GM23338 (cell line): ENCODE results near the gene EXOSC5. TPM values are rescaled to one million over a fixed set of nuclear protein-coding genes. Genes with fewer than 3 reads are reported as not detected.

ENCODE experiments used
- ATAC-seq: fragments of 200-7000 bp; cut with Tn5 transposase; 3 replicates; pipeline ENCODE4 v1.9.1; 2020
- DNase-seq: peaks from one replicate; pipeline ENCODE4 v3.0.0-alpha.2; 2015; ENCODE audit warnings: low spot score
- H2AFZ ChIP-seq: fragments of 200-600 bp; sonication (generic); 2 replicates; pipeline ENCODE4 v1.8.0; 2016; ENCODE audit warnings: antibody characterized with exemption, mild to moderate bottlenecking, moderate library complexity
- H3F3A ChIP-seq: fragments of 200-600 bp; sonication (generic); replicated peaks from 2 replicates; pipeline ENCODE4 v1.8.0; 2017; ENCODE audit warnings: antibody characterized with exemption, mixed run types, low read depth
- H3K27ac ChIP-seq: fragments of 200-600 bp; sonication (generic); 2 replicates; pipeline ENCODE4 v1.6.1; 2016; ENCODE audit warnings: low read depth
- H3K27me3 ChIP-seq: fragments of 200-600 bp; sonication (generic); 2 replicates; pipeline ENCODE4 v1.8.0; 2016; ENCODE audit warnings: mild to moderate bottlenecking, mixed run types, moderate library complexity; ENCODE audit not compliant: insufficient read depth
- H3K36me3 ChIP-seq: fragments of 200-600 bp; sonication (generic); 2 replicates; pipeline ENCODE4 v1.8.0; 2016; ENCODE audit warnings: mild to moderate bottlenecking; ENCODE audit not compliant: insufficient read depth
- H3K4me1 ChIP-seq: fragments of 200-600 bp; sonication (generic); 2 replicates; pipeline ENCODE4 v1.8.0; 2016; ENCODE audit warnings: mild to moderate bottlenecking, moderate library complexity; ENCODE audit not compliant: insufficient read depth
- H3K4me2 ChIP-seq: fragments of 200-600 bp; sonication (generic); 2 replicates; pipeline ENCODE4 v1.7.1; 2017; ENCODE audit warnings: mixed run types
- H3K4me3 ChIP-seq: fragments of 200-600 bp; sonication (generic); 2 replicates; pipeline ENCODE4 v1.6.1; 2016; ENCODE audit warnings: mixed run types
- H3K79me2 ChIP-seq: fragments of 200-600 bp; sonication (generic); replicated peaks from 2 replicates; pipeline ENCODE4 v1.8.0; 2017; ENCODE audit warnings: mild to moderate bottlenecking; ENCODE audit not compliant: insufficient read depth
- H3K9me2 ChIP-seq: fragments of 200-600 bp; sonication (generic); 2 replicates; pipeline ENCODE4 v1.8.0; 2017; ENCODE audit not compliant: insufficient read depth
- H4K20me1 ChIP-seq: fragments of 200-600 bp; sonication (generic); replicated peaks from 2 replicates; pipeline ENCODE4 v1.8.0; 2017; ENCODE audit warnings: mild to moderate bottlenecking; ENCODE audit not compliant: insufficient read depth
- H3K27ac Mint-ChIP-seq: 2 replicates; pipeline ENCODE4 v1.8.0; 2020; ENCODE audit warnings: inconsistent platforms, mild to moderate bottlenecking, moderate library complexity, mixed read lengths
- H3K27me3 Mint-ChIP-seq: 3 replicates; pipeline ENCODE4 v1.8.0; 2022; ENCODE audit warnings: low read depth, mild to moderate bottlenecking, moderate library complexity, mixed read lengths, inconsistent platforms; ENCODE audit not compliant: insufficient read depth, poor library complexity
- H3K36me3 Mint-ChIP-seq: 3 replicates; pipeline ENCODE4 v1.8.0; 2021; ENCODE audit warnings: low read depth, mild to moderate bottlenecking, inconsistent platforms, moderate library complexity, mixed read lengths
- H3K4me1 Mint-ChIP-seq: 3 replicates; pipeline ENCODE4 v1.8.0; 2020; ENCODE audit warnings: mild to moderate bottlenecking, inconsistent platforms, mixed read lengths
- H3K4me3 Mint-ChIP-seq: 3 replicates; pipeline ENCODE4 v1.8.0; 2021; ENCODE audit warnings: moderate library complexity, mild to moderate bottlenecking, inconsistent platforms, mixed read lengths
- H3K9me3 Mint-ChIP-seq: 3 replicates; pipeline ENCODE4 v1.8.0; 2020; ENCODE audit warnings: moderate library complexity, mild to moderate bottlenecking, inconsistent platforms, mixed read lengths
- ETS1 ChIP-seq: IDR thresholded peaks from 2 replicates; pipeline ENCODE4 v1.6.1; 2016; ENCODE audit warnings: antibody characterized with exemption
- EZH2 ChIP-seq: fragments of 200-600 bp; sonication (generic); IDR thresholded peaks from one replicate; pipeline ENCODE4 v1.8.0; 2017; ENCODE audit warnings: antibody characterized with exemption, mild to moderate bottlenecking, low read depth; ENCODE audit not compliant: unreplicated experiment
- EZH2phosphoT487 ChIP-seq: fragments of 200-600 bp; sonication (generic); IDR thresholded peaks from one replicate; pipeline ENCODE4 v1.8.1; 2018; ENCODE audit warnings: antibody characterized with exemption; ENCODE audit not compliant: unreplicated experiment
- JUNB ChIP-seq: IDR thresholded peaks from one replicate; pipeline ENCODE4 v1.6.1; 2016; ENCODE audit warnings: antibody characterized with exemption; ENCODE audit not compliant: unreplicated experiment
- NANOG ChIP-seq: IDR thresholded peaks from 2 replicates; pipeline ENCODE4 v1.6.1; 2016; ENCODE audit warnings: antibody characterized with exemption, borderline replicate concordance
- POLR2AphosphoS5 ChIP-seq: IDR thresholded peaks from 2 replicates; pipeline ENCODE4 v1.6.1; 2016; ENCODE audit warnings: antibody characterized with exemption, low read depth
- REST ChIP-seq: IDR thresholded peaks from one replicate; pipeline ENCODE4 v1.6.1; 2018; ENCODE audit warnings: antibody characterized with exemption; ENCODE audit not compliant: unreplicated experiment
- STAT1 ChIP-seq: IDR thresholded peaks from one replicate; pipeline ENCODE4 v1.6.1; 2016; ENCODE audit warnings: antibody characterized with exemption; ENCODE audit not compliant: unreplicated experiment
- ZNF331 ChIP-seq: fragments of 250-450 bp; sonication (Bioruptor Pico); IDR thresholded peaks from 2 replicates; pipeline ENCODE4 v1.5.0; 2020; ENCODE audit warnings: low read depth, mild to moderate bottlenecking, moderate library complexity
- ZNF462 ChIP-seq: fragments of 250-450 bp; sonication (Bioruptor Pico); IDR thresholded peaks from 2 replicates; pipeline ENCODE4 v1.5.0; 2020; ENCODE audit warnings: mild to moderate bottlenecking, moderate library complexity
- polyA plus RNA-seq: library from polyadenylated mRNA; unstranded; fragments of >200 nt; fragmentation: Nextera tagmentation; extraction: Ambion mirVana; gene quantifications from 2 replicates; pipeline ENCODE4 v1.2.1, GENCODE V29; 2016
- total RNA-seq: library from RNA; depleted of rRNA; stranded (reverse); fragments of >200 nt; shearing (Covaris generic); gene quantifications from 2 replicates; pipeline ENCODE4 v1.2.3, GENCODE V29; 2014

Gene EXOSC5
- total and polyA plus RNA-seq, 2 experiments from 2014 or later, result 65.1 to 125 TPM

- Mint-ChIP-seq H3K27me3 (peaks cover 10% of the 10 kb centered on the region), H3K9me3 (no peaks in the 10 kb centered on the region), H3K27ac (no peak overlapping the region), H3K4me1 (no peaks in the 10 kb centered on the region; the same call in 2 of the 3 replicates), H3K4me3 (no peak overlapping the region), H3K36me3 (peaks cover 33% of the 10 kb centered on the region)
- ATAC-seq (no peak), DNase-seq (no peak)
- H3K4me2 ChIP-seq, result no peak overlapping the region
- no peaks in the 10 kb centered on the region for H3K27me3 ChIP-seq
- H3K9me2 ChIP-seq, result no peaks in the 10 kb centered on the region
- no peaks in the 10 kb centered on the region for H3K79me2 ChIP-seq
- H3K4me3 ChIP-seq, result no peak overlapping the region
- H4K20me1 ChIP-seq, result no peaks in the 10 kb centered on the region
- TF ChIP-seq JUNB, result no peak
- no peak for TF ChIP-seq ETS1
- no peak for TF ChIP-seq ZNF331 (CRISPR knock-in tag)
- TF ChIP-seq ZNF462 (CRISPR knock-in tag), result no peak
- TF ChIP-seq POLR2AphosphoS5, result no peak
- TF ChIP-seq REST, result no peak
- TF ChIP-seq EZH2, result no peak
- TF ChIP-seq NANOG, result no peak
- TF ChIP-seq EZH2phosphoT487, result no peak
- no peak for TF ChIP-seq STAT1
- H3F3A ChIP-seq, result no peaks in the 10 kb centered on the region; the same call in 1 of the 2 replicates
- no peak overlapping the region for H3K27ac ChIP-seq
- no peaks in the 10 kb centered on the region for H3K36me3 ChIP-seq
- H3K4me1 ChIP-seq, result no peaks in the 10 kb centered on the region
- H2AFZ ChIP-seq, result no peak overlapping the region
Observed at GRCh38 chr19:41416194-41416674, 19.1 kb upstream of the EXOSC5 start.
